Endometrium (tissue), 2 donors: ENCODE data around the gene URM1.

ENCODE experiments used
- FAIRE-seq: peaks from 2 replicates; lab custom pipeline; 2012; peaks lifted over from hg19 to GRCh38; lab: Jason Lieb, UNC
- donor health status: control.
- donor health status: control.

URM1 gene

DNA sequence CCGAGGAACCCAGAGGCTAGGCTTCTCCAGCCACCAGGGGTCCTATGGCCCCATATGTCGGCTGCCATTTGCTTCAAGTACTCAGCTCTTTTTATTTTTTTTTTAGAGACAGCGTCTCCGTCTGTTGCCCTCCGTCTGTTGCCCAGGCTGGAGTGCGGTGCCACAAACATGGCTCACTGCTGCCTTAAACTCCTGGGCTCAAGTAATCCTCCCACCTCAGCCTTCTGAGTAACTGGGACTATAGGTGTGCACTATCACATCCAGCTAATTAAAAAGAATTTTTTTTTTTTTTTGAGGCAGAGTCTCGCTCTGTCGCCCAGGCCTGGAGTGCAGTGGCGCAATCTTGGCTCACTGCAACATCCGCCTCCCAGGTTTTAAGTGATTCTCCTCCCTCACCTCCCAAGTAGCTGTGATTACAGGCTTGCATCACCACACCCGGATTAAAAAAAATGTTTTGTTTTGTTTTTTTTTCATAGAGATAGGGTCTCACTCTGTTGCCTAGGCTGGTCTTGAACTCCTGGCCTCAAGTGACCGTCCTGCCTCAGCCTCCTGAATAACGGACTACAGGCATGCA is 58.4 kb downstream of the URM1 start:
- no peak for FAIRE-seq

DNA sequence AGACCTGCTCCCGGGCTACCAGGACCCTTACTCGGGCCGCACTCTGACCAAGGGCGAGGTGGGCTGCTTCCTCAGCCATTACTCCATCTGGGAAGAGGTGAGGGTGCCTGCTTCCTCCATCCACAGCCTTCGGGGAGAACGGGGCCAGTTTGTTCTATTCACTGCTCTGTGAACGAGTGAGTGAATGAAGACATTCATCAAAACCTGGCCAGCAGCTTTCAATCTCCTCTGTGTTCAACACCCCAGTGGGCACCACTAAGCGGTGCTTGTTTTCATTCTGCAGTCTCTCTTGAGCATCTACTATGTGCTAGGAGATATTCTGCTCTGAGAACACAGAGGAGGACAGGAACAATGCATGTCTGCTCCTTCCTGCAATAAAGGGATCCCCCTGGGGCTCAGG is 60.0 kb downstream of the URM1 start:
- no peak for FAIRE-seq

DNA sequence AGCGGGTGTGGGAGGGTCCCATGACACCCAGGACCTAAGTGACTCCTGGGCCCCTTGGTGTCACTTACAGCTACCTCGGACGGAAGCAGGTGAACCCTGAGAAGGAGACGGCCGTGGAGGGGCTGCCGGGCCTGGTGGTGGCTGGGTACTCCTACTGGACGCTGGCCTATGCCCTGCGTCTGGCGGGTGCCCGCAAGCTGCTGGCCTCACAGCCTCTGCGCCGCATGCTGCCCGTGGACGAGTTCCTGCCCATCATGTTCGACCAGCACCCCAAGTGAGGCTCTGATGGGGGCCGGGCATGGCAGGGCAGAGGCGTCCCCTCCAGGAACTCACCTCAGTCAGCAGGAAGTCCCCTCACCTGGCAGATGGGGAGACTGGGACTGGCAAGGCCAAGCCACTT is 63.2 kb downstream of the URM1 start:
- no peak for FAIRE-seq

DNA sequence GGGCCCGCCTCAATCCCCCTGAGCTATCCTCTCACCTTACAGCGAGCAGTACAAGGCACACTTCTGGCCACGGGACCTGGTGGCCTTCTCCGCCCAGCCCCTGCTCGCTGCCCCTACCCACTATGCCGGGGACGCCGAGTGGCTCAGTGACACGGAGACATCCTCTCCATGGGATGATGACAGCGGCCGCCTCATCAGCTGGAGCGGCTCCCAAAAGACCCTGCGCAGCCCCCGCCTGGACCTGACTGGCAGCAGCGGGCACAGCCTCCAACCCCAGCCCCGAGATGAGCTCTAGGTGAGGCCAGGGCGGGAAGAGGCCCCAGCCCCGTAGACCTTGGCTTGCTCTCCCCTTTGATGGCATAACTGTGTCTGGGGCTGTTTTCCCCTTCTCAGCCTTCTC is 64.4 kb downstream of the URM1 start:
- no peak for FAIRE-seq

DNA sequence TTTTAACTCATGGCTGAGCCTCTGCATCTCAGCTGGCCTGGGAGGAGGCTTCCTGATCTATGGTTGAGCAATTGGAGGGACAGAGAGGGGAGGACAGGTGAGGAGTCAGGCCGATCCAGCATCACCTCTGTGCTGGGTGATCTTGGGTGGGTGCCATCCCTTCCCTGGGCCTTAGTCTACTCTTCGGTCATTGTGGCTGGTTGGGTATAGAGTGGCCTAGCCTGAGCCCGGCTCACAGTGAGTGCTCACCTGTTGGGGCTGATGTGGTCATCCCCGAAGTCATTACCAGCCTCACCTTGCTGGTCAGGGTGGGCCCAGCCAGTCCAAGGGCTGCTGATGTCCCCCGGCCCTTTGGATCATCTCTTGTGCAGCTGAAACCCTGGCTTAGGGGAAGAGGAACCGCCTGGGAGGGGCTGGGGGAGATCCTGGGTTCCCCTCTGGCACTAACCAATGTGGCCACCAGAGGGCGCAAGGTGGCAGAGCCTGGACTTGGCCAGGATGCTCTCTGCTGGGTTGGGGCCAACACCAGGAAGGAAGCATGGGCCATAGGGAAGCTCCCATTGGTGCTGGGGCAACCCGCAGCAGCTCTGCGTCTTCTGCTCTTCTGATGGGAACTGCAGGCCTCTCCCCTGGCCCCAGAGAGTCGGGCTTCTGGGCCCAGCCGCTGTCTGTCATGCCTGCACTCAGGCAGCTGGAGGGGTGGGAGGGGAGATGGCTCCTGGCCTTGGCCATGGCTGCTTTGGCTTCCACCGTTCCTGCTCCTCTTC is 67.4 kb downstream of the URM1 start:
- no peak for FAIRE-seq

DNA sequence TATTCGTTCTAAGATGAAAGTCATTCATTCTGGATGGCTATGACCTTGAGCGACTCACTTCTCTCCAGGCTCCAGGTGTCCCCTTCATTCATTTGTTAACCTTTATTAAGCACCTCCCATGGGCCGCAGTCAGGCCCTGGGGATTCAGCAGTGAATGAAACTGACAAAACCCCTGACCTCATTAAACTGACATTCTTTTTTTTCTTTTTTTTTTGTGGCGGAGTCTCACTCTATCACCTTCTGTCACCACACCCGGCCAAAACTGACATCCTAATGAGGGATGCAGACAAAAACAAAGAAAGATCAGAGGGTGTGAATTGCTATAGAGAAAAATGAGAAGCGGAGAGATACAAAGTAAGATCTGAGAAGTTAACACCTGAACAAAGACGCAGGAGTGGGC is 68.1 kb downstream of the URM1 start:
- FAIRE-seq: no peak
